GM19025 (cell line): ENCODE data around the gene RUFY1.

Experiments used
- ATAC-seq: cut with Tn5 transposase; IDR thresholded peaks from one replicate; pipeline ENCODE4 v1.9.1; 2021; ENCODE audit warnings: mild to moderate bottlenecking, low read depth, moderate library complexity; ENCODE audit not compliant: unreplicated experiment

RUFY1 gene

DNA sequence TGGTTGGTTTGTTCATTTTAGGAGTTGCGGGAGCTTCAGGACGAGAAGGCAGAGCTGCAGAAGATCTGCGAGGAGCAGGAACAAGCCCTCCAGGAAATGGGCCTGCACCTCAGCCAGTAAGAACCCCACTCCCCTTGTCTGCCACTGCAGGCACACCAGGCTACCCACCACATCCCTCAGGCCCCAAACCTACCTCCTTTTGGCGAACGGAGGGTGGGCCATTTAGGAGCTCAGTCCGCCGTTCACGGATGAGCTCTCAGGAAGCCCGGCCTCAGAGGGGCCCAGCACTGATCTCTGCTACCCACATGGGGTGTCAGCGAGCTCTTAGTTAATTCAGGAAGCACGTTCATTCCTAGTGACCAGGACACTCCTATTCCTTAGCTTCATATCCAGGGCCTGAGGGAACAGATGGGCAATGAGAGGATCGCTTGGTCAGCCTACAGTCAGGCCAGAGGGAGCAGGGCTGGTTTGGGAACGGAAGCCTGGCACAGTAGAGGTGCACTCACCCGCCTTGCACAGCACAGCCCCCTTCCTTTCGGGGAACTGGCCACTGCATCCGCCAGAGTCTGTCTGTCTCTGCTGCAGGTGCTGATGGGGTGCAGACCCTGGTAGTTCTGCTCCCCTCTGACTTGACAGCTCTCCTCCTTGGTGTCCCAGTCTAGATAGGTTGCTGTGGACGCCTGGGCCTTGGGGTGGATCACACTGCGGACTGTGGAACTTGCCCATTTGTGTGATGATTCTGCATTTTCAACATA is 51.7 kb downstream of the RUFY1 start:
- ATAC-seq, result no peak

DNA sequence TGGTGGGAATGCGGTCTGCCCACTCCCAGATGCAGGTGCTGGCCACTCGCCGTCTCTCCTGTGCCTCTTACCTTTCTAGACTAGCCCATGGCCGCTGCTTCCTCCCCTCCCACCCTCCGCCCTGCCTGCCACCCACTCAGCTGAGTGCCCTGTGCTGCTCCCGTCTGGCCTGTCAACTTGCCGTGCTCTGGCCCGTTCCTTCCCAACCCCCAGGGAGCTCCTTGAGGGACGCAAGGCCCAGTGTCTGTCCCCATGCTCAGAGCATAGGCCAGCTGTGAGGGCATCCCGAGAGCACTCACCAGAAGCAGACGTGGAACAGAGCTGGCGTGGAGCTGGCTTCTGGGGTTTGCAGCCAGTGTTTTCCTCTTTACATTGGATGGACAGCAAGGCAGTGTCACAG is 53.0 kb downstream of the RUFY1 start:
- ATAC-seq, result no peak

DNA sequence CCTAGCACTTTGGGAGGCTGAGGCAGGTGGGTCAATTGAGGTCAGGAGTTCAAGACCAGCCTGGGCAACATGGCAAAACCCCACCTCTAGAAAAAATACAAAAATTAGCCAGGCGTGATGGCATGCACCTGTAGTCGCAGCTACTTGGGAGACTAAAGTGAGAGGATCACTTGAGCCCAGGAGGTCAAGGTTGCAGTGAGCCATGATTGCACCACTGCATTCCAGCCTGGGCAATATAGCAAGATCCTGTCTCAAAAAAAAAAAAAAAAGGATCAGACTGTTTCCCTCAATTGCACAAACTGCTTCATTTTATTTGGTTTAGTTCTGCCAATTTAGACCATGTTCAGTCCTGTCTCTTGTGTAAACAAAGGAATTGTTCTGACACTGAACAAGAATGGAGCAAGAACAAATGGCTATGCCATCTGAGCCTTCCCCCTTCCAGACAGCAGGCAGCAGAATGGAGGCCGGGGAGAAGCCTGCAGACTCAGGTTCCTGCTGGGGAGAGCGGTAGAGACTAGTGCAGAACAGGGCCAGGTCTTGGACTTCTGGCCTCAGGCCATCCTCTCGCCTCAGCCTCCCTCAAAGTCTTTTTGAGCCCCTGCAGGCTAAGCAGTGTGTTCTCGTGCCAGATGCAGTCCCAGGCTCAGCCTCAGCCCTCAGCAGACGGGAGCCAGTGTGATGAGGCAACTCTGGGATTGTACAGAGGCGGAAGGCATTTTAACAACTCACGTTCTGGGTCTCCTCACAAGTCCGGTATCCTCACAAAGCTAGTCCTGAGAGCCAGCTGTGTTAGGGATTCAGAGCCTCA is 54.9 kb downstream of the RUFY1 start:
- no peak for ATAC-seq

DNA sequence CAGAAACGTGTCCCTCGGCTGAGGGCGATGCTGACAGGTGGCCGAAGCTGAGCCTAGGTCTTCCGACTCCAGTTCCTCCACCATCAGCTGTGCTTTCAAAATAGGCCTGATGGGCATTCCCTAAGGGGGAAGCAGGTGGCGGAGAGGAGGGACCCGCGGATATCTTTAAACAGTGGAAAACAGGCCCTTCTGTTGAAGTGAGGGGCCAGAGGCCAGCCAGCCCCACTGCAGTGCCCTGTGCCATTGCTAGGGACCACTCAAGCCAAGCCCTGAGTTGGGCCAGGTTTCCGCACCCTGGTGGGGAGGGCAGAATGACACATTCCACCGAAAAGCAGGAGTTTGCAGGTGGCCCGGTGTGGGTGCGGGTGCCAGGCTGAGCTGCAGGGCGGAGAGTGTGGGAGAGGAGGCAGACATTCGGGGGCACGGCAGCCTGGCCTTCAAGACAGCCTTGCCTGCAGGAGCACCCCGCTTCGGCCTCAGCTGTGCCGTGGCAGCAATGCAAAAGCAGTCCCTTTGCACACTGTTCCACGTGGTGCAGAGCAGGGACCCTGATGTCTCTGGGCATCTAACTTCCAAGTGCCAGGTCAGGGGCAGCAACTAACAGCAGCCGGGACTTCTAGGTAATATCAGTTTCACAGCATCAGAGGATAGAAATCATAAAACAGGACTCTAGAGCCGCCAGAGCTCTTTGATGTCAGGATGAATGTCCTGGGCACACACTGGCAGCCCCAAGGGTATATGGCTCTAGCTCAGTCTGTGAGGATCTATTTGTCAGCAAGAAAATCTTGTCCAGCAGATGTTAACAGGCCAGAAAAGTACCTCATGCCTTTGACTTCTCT is 55.9 kb downstream of the RUFY1 start:
- ATAC-seq, result no peak

DNA sequence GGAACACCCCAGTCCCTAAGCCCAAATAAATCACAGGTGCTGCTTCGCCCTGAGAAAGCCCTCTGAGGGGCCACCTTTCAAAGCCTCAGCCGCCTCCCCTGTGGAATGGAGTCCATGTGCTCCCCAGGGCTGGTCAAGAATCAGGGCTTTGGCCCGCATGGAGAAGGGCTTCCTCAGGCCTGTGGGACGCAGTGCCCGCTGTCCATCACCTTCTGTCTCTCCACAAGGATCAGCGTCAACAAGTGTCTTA is 56.5 kb downstream of the RUFY1 start:
- no peak for ATAC-seq

DNA sequence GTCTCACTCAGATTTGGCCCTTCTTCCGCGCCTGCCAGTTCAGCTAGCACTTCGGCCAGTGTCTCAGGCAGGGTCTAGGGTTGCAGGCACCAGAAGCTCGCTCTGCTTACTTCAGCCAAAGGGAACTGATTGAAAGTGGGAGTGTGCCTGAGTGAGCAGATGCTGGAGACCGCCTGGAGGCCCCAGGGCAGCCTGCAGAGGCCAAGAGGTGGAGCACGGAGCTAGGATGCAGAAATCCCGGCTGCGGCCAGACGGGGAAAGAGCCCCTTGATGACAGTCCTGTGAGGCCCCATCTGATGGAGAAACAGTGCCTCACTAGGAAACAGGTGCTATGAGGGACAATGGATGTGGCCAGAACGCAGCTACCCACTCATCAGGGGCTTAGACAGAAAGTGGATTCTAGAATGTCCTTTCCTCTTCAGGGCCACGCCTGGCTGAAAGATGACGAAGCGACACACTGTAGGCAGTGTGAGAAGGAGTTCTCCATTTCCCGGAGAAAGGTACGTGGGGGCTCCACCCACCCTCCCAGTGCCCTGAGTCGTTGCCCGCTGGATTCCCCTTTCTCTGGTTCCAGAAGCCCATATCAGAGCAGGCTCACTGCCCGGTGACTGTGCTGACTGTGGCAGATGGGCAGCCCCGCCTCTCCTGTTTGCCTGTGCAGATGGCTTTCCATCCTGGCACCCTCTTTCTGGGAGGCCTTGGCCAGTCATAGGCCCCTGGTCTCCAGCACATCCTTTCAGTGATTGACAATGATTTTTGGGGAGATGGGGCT is 57.0 kb downstream of the RUFY1 start:
- no peak for ATAC-seq

DNA sequence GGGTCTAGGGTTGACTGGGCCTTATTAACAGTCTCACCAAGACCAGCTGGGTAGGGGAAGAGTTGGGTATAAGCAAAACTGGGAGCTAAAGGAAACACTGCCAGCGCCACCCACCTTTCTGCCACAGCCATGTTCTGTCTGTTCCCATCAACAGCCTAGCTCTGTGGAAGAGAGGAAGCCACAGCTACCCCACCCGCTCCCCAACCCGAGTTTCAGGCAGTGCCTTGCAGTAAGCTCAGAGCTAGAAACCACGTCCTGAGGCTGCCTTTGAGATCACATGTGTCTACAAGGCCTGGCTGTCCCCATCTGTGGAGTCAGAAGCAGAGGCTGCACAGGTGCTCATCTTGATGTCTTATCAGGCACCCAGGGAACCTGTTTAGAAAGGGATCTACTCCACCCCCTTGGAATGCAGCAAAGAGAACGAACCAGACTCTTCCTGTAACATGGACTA is 57.8 kb downstream of the RUFY1 start:
- ATAC-seq, result no peak

DNA sequence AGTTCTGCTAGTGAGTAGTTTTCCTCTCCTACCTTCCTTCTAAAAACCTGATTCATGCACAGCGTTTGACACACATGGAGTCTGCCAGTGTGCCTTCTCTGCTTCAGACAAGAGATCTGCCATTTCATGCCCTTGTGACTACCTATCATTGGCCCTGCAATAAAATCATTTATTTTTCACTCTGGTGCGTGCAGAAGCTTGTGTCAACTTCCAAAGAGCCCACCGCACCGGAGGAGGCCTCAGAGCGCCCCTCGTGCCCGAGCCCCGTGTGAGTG is 59.4 kb downstream of the RUFY1 start:
- no peak for ATAC-seq

DNA sequence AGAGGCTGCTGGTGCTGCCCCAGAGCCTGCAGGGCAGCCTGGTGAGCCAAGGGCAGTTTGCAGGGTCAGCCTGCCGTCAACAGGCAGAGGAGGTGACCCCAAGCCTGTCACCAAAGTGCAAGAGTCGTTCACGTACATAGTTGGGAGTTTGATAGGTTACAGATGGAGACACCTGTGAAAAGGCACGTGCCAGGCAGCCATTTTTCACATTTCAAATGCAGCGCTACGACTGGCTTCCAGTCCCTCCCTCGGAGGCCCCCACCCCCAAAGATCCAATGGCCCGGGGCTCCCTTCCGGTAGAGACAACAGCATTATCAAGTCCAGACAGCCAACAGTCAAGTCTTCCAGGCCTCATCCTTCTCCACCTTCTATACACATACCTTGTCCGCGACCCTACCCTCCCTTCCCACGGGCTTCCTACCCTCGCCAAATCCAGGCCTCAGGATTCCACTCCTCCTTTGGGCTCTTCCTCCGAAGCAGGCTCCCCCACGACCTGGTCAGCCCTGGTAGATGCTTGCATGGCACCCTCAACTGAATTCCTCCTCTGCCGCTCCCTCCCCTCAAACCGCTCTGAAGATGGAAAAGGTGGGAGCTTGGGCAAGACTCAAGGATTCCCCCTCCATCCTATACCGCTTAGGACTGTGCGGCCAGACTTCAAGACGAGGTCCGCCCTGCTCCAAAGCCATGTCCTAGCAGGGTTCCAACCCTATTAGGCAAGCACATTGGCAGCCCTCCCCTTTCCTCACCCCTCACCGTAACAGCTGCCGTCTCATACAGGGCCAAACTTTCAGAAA is 60.0 kb downstream of the RUFY1 start:
- ATAC-seq, result no peak

DNA sequence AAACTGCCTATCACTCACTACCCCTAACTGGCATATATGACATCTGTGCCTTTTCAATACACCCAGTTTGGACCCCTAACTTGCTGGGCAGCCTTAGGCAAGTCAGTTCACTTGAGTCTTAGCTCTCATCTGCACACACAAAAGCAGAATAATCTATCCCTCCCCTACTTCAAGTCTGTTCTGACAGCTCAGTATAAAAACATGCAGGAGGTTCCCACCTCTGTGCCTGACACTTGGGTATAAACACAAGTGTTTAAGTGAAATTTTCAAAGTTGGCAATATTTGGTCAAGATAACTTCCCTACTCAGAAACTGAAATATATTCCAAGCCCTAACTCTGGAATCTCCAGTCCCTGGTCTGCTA is 60.5 kb downstream of the RUFY1 start:
- no peak for ATAC-seq

DNA sequence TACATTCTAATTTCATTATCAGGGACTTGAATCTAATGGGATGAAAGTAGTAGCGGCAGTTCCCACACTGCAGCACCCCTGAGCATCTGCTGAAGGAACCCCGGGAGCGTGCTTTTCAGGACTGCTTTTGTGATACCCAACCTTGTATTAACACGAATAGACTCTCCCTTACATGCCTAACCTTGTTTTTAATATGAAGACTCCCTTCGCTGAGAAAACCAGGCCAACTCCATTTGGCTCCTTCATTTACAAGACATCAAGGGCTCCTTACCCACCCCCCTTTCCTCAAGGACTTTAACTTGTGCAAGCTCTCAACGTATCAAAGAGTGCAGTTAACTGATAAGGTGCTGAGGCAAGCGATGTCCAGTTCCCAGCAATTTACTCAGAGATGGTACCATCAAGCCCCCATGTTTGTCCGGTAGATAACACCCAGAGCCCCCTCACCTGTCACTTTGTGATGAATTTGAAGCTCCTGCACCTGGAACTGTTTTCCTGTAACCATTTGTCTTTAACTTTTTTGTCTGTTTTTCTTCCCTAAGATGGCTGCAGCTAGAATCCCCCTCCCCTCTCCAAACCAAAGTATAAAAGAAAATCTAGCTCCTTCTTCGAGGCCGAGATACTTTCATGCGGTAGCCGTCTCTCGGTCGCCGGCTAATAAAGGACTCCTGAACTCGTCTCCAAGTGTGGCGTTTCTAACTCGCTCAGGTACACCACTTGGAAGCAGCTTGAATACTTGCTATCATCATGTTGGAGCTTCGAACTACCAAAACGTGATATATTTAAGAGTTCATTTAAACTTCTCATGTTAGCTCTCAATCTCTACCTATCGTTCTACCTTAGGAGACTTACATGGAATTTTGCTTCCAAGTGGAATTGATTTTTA is 62.5 kb downstream of the RUFY1 start:
- no peak for ATAC-seq

DNA sequence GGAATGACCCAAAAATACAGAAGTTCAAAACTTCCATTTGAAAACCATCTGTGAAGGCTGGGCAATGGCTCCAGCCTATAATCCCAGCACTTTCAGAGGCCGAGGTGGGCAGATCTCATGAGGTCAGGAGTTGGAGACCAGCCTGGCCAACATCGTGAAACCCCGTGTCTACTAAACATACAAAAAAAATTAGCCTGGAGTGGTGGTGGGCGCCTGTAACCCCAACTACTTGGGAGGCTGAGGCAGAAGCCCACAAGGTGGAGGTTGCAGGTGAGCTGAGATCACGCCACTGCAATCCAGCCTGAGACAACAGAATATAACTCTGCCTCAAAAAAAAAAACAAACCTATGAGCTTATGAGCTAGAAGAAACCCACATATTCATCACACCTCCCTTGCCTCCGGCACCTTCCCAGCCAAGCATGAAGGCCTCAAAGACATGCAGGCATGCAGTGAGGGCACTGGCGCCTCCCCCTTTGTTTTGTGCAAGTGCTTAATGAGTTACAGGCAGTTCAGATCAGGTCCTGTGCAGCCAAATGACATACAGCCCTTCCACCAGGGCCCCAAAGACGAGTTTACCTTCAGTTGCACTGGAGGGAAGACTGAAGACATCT is 63.2 kb downstream of the RUFY1 start:
- no peak for ATAC-seq

DNA sequence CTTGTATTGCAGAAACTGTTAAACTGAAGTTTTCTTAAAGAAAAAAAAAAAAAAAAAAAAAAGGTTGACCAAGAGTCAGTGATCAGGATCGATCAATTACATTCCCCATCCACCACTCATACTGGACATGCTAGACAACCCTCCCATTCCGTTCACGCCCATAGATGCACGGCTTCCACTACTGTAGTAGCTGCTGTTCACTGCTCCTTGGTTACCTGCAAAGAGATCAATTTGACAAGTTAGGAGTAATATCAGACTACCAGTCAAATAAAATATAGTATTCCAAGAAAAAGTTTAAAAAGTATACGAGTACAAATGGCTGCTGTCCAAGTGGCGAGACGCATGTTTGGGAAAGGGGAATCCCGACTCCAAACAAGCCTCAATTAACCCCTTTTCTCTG is 64.4 kb downstream of the RUFY1 start:
- ATAC-seq, result no peak

DNA sequence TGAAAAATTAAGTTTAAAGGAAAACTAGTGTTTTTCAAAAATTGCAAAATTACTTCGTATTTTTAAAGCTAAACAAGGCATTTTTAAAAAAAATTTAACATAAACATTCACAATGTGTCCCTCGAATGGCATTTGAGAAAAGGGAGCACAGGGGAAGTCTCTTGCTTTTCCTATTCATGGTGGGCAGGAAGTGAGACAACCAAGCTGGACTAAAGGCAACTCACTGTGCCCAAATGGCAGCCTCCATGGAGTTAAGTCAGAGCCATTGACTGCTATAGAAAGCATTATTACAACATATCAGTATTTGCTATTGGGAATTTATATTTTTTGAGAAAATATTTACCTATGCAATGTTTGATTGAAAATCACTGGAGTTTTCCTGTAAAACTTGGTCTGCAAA is 64.8 kb downstream of the RUFY1 start:
- ATAC-seq, result no peak

DNA sequence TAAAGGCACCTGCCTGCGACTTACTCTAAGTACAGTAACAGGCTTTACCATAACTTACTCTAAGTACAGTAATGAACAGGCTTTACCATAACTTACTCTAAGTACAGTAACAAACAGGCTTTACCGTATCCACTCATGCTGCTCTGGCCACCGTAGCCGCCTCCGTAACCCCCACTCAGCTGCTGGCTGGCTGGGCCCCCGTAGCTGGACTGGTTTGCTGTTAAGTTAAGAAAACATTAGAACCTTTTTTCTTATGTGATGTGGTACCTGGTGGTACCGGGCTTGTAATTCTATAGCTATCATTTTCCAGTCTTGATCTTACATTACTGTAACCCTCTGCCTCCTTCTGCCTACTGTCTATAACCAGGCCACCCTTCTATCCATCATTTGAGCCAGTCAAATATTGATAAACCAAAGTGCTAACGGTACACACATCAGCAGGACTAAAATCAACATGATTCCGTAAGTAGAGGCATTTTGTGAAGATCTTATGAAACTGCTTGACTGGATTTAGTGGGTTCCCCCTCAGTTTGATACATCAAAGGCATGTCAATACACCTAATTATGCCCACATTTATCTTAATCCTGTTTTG is 65.7 kb downstream of the RUFY1 start:
- no peak for ATAC-seq

DNA sequence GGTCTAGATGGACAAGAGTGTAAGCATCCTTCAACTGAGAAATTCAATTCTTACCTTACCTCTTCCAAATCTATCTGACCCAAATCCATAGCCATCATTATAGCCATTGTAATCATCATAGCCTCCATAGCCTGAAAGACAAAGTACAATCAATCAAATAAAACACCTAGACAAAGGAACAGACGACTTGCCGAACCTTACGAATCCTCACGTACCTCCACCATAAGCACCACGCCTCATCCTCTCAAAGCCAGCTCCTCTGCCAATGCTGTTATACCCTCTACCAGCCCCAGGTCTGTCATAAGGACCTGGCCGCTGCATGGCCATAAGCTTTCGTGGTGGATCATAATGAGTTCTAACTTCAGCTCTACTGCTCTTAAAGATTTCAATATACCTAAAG is 67.6 kb downstream of the RUFY1 start:
- no peak for ATAC-seq

DNA sequence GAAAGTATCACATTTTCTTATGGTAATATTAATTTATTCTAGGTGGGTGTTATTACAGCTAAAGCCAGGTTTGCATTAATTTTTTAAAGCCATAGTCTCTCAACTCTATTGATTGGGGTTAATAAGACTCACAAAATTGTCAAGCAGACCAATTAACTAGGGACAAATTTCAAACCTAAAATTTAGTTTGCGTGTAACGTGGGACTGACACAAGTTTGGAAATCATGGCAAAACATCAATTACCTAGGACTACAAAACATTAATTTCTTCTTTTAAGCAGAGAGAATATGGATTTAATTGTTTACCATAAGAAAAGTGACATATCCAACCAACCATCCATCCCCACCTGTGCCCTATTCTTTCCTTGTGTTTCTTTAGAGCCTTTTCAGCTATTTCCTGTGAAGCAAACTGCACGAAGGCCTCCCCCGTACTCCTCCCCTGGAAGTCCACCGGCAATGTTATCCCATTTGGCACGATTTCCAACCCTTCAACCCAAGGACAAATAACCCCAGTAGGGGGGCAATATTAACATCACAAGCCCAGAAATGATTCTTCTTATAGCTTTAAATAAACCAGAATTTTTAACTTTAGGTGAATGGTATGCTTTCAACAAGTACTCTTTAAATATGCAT is 68.7 kb downstream of the RUFY1 start:
- no peak for ATAC-seq

DNA sequence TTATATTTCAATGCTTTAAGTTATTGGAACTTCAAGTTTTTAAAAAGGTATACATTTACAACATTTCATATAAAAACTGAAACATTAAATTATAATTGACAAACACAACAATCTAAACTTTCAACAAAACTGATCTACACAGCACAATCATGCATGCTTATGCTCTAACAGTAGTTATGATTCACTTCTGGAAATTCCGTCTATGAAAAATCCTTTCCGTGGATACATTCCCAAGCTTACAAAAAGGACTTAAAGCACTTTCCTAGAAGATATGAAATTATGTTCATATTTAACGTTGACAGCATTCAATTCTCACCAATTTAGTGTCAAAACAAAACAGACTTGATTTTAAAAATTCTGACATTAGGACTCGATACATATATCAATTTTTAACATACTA is 69.4 kb downstream of the RUFY1 start:
- no peak for ATAC-seq
